Liver (tissue), 9 donors: Measurements from ENCODE around the gene FASN. TPM values are rescaled to one million over a fixed set of nuclear protein-coding genes. Genes with fewer than 3 reads are reported as not detected.

Source experiments
- DNase-seq: peaks from one replicate; pipeline ENCODE4 v3.0.0-alpha.2; 2017; ENCODE audit warnings: low spot score
- H3K27ac ChIP-seq, 2 donors: one replicate each; pipeline ENCODE4 v1.7.0; 2013; ENCODE audit warnings: inconsistent platforms in 2 of 2, low read length in 2 of 2, control low read depth in 1 of 2, low read depth in 1 of 2, mild to moderate bottlenecking in 1 of 2
- H3K27me3 ChIP-seq, 4 donors: one replicate each; pipeline versions ENCODE4 v1.6.1 to v1.7.0; 2013; ENCODE audit warnings: low read length in 3 of 4, inconsistent platforms in 1 of 4, mild to moderate bottlenecking in 1 of 4, moderate library complexity in 1 of 4; ENCODE audit not compliant: control insufficient read depth in 4 of 4, insufficient read depth in 4 of 4
- H3K36me3 ChIP-seq, 4 donors: one replicate each; pipeline versions ENCODE4 v1.6.1 to v1.7.0; 2013; ENCODE audit warnings: low read length in 3 of 4, mild to moderate bottlenecking in 3 of 4, low read depth in 1 of 4, moderate library complexity in 1 of 4; ENCODE audit not compliant: control insufficient read depth in 4 of 4, insufficient read depth in 3 of 4
- H3K4me1 ChIP-seq, 4 donors: one replicate each; pipeline versions ENCODE4 v1.6.1 to v1.7.0; 2013; ENCODE audit warnings: low read length in 3 of 4, mild to moderate bottlenecking in 3 of 4, moderate library complexity in 1 of 4; ENCODE audit not compliant: control insufficient read depth in 4 of 4, insufficient read depth in 4 of 4
- H3K4me3 ChIP-seq, 3 donors: one replicate each; pipeline versions ENCODE4 v1.6.1 to v1.7.0; 2013; ENCODE audit warnings: low read length in 3 of 3, control low read depth in 1 of 3, low read depth in 1 of 3, mild to moderate bottlenecking in 1 of 3
- H3K9ac ChIP-seq, 2 donors: one replicate each; pipeline ENCODE4 v1.7.0; 2013; ENCODE audit warnings: low read length in 2 of 2, mild to moderate bottlenecking in 2 of 2, moderate library complexity in 2 of 2, control low read depth in 1 of 2, low read depth in 1 of 2
- H3K9me3 ChIP-seq, 4 donors: one replicate each; pipeline versions ENCODE4 v1.6.1 to v1.7.0; 2013; ENCODE audit warnings: low read length in 3 of 4; ENCODE audit not compliant: control insufficient read depth in 4 of 4
- EGR1 ChIP-seq, 2 donors: IDR thresholded peaks; 2 replicates each; pipeline ENCODE4 v1.6.1; 2016 to 2018; ENCODE audit warnings: antibody characterized with exemption in 2 of 2, low read depth in 2 of 2
- FOXA1 ChIP-seq: IDR thresholded peaks from 2 replicates; pipeline ENCODE4 v1.6.1; 2016; ENCODE audit warnings: antibody characterized with exemption
- FOXA2 ChIP-seq: IDR thresholded peaks from 2 replicates; pipeline ENCODE4 v1.6.1; 2016; ENCODE audit warnings: antibody characterized with exemption
- GABPA ChIP-seq, 2 donors: IDR thresholded peaks in 1 of 2; conservative IDR thresholded peaks in 1 of 2; 2 replicates each; pipeline ENCODE4 v1.6.1; 2016; ENCODE audit warnings: antibody characterized with exemption in 2 of 2, mild to moderate bottlenecking in 1 of 2, moderate library complexity in 1 of 2
- HNF4A ChIP-seq, 2 donors: conservative IDR thresholded peaks; 2 replicates each; pipeline ENCODE4 v1.6.1; 2016; ENCODE audit warnings: antibody characterized with exemption in 2 of 2, mild to moderate bottlenecking in 2 of 2
- JUND ChIP-seq, 2 donors: IDR thresholded peaks; 2 replicates each; pipeline ENCODE4 v1.6.1; 2016; ENCODE audit warnings: antibody characterized with exemption in 2 of 2
- MAX ChIP-seq: IDR thresholded peaks from 2 replicates; pipeline ENCODE4 v1.6.1; 2016; ENCODE audit warnings: antibody characterized with exemption
- NR2F2 ChIP-seq: IDR thresholded peaks from 2 replicates; pipeline ENCODE4 v1.6.1; 2016; ENCODE audit warnings: antibody characterized with exemption
- RAD21 ChIP-seq, 2 donors: IDR thresholded peaks; 2 replicates each; pipeline ENCODE4 v1.6.1; 2016; ENCODE audit warnings: antibody characterized with exemption in 2 of 2, mild to moderate bottlenecking in 2 of 2
- REST ChIP-seq: IDR thresholded peaks from 2 replicates; pipeline ENCODE4 v1.6.1; 2016; ENCODE audit warnings: antibody characterized with exemption, mild to moderate bottlenecking
- RXRA ChIP-seq, 2 donors: IDR thresholded peaks; 2 replicates each; pipeline ENCODE4 v1.6.1; 2017 to 2018; ENCODE audit warnings: antibody characterized with exemption in 2 of 2, mild to moderate bottlenecking in 1 of 2
- TAF1 ChIP-seq: conservative IDR thresholded peaks from 2 replicates; pipeline ENCODE4 v1.6.1; 2016; ENCODE audit warnings: antibody characterized with exemption, mild to moderate bottlenecking
- ZBTB33 ChIP-seq: IDR thresholded peaks from 2 replicates; pipeline ENCODE4 v1.6.1; 2016; ENCODE audit warnings: antibody characterized with exemption
- WGBS: extraction: QIAGEN DNeasy Blood & Tissue Kit; methylation state at CpG from one replicate; pipeline ENCODE4 v1.1.7; 2013; 5-methylcytosine and 5-hydroxymethylcytosine counted together
- polyA plus RNA-seq, 2 donors: library from polyadenylated mRNA; stranded (reverse) in 1 of 2; unstranded in 1 of 2; fragments of 200-250 nt in 1 of 2; fragments of >200 nt in 1 of 2; fragmentation: Nextera tagmentation in 1 of 2; extraction: Ambion mirVana in 1 of 2; gene quantifications; one replicate each; pipeline versions ENCODE4 v1.2.1 to v1.2.3, GENCODE V29; 2013 to 2015
- total RNA-seq, 2 donors: library from RNA; depleted of rRNA; stranded (reverse); fragments of >200 nt; gene quantifications; one replicate each; pipeline ENCODE4 v1.2.3, GENCODE V29; 2014
- TF ChIP-seq, protein P1 (sequence below): IDR thresholded peaks from 2 replicates; pipeline ENCODE4 v1.6.1; 2016; ENCODE audit warnings: antibody characterized with exemption
- donor health status: healthy.
- donor health status: healthy.
- donor health status: healthy.
- donor health status: healthy.
- donor health status: healthy.

Gene FASN
- total and polyA plus RNA-seq, 4 donors, result 53.1 to 229 (median 130) TPM

- Histone ChIP-seq H3K4me1 (peaks cover 0 to 7% (median 2%) of the 10 kb centered on the region in 4 donors), H3K9ac (no peak overlapping the region), H3K4me3 (no peak overlapping the region), H3K27ac (no peak overlapping the region), H3K9me3 (no peaks in the 10 kb centered on the region), H3K27me3 (no peaks in the 10 kb centered on the region), H3K36me3 (peaks cover 19 to 31% (median 30%) of the 10 kb centered on the region in 4 donors)
- 59% methylated on average over 28 of the region's 28 CpGs for WGBS
- TF ChIP-seq FOXA1 (no peak), TAF1 (no peak), HNF4A (conservative IDR thresholded peaks at IDR 0.05) (no peak), MAX (no peak)
- no peak for DNase-seq
Observed at GRCh38 chr17:82077617-82078358, 20.2 kb downstream of the FASN start.

DNA sequence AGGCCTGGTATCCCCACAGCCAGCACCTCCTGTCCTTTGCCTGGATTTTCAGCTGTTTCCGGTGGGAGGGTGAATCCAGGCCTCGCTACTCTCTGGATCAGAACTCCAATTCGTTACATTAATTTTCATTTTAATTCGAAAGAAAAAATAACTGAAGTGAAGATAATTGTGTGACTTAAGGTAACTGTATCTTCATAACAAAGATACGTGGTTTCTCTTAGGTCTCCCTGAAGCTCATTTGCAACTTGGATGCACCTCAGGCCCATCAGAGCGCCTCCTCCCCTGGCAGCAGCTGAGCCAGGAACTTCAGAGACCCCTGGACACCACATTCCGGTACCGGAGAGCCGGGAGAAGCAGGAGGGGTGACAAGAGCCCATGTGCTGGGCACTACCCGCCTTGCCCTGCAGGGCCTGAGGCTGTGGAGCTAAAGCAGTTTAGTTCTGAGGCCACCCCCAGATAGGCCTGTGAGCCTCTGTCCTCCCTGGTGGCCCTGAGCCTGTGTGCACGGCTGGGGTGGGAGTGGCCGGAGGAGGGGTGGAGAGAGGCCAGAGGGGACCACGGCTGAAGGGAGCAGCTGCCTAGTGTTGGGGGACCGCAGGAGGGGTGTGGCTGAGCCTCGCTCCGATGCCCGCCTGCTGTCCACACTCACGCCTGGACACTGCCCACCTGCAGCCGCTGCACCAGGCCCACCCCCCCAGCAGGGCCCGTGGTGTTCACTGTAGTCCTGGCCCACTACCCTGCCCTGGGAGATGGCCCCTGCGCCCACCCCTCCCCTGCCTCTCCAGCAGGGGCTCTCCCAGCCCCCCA, 21.0 kb downstream of the FASN start:
- H3K27me3 ChIP-seq, result no peaks in the 10 kb centered on the region
- H3K4me3 ChIP-seq, result no peak overlapping the region
- WGBS, result 61% methylated on average over 21 of the region's 21 CpGs
- peaks cover 17 to 24% (median 22%) of the 10 kb centered on the region in 4 donors for H3K36me3 ChIP-seq
- TF ChIP-seq ZBTB33, result no peak
- TF ChIP-seq RXRA (IDR thresholded peaks at IDR 0.05), result no peak
- TF ChIP-seq FOXA2, result no peak
- TF ChIP-seq, protein P1, sequence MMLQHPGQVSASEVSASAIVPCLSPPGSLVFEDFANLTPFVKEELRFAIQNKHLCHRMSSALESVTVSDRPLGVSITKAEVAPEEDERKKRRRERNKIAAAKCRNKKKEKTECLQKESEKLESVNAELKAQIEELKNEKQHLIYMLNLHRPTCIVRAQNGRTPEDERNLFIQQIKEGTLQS, result no peak
- no peak for TF ChIP-seq GABPA (IDR thresholded peaks at IDR 0.05 in 1 of 2, conservative IDR thresholded peaks at IDR 0.05 in 1 of 2)
- peak in 1 of 2 donors; percentile 30 for TF ChIP-seq JUND (IDR thresholded peaks at IDR 0.05)
- TF ChIP-seq RAD21 (IDR thresholded peaks at IDR 0.05), result peak in 1 of 2 donors; percentile 3
- no peak for TF ChIP-seq HNF4A (conservative IDR thresholded peaks at IDR 0.05)
- TF ChIP-seq NR2F2, result no peak
- no peak for DNase-seq
- peaks cover 0 to 7% (median 0%) of the 10 kb centered on the region in 4 donors for H3K4me1 ChIP-seq
- H3K9ac ChIP-seq, result no peak overlapping the region
- H3K9me3 ChIP-seq, result no peaks in the 10 kb centered on the region
- no peak overlapping the region for H3K27ac ChIP-seq

DNA sequence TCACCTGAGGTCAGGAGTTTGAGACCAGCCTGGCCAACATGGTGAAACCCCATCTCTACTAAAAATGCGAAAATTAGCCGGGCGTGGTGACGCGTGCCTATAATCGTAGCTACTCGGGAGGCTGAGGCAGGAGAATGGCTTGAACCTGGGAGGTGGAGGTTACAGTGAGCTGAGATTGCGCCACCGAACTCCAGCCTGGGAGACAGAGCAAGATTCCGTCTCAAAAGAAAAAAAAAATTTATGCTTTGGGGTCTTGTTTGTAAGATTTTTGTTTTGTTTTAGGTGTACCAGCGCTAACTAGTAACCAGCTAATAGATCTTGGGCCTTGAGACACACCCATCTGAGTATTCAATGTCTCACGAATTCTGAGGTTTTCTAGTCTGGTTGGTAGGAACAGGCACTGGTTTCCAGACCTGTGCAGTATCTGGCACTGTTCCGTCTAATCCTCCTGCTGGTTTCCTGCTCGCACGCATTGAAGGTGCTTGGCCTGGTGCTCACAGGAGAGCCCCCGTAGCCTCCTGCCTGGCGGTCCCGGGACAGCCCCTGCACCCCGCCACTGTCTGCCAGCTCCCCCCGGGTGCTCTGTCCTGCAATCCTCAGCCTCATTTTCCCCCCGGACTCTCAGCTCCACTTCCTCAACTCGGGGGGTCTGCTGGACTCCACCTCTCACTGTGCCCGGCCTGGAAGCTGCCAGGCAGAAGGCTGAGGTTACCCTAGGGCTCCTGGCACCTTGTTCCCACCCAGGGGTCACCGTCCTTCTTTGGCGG, 21.8 kb downstream of the FASN start:
- no peak for DNase-seq
- H3K9me3 ChIP-seq, result no peaks in the 10 kb centered on the region
- H3K9ac ChIP-seq, result no peak overlapping the region
- TF ChIP-seq REST (no peak), EGR1 (IDR thresholded peaks at IDR 0.05; ENCODE audit: low read depth in 2 of 2) (no peak), RXRA (IDR thresholded peaks at IDR 0.05) (no peak)
- no peaks in the 10 kb centered on the region for H3K27me3 ChIP-seq
- 53% methylated on average over 25 of the region's 25 CpGs for WGBS
- H3K36me3 ChIP-seq, result peaks cover 17 to 23% (median 18%) of the 10 kb centered on the region in 4 donors
- no peak overlapping the region for H3K27ac ChIP-seq
- H3K4me3 ChIP-seq, result no peak overlapping the region
- H3K4me1 ChIP-seq, result peaks cover 0 to 7% (median 0%) of the 10 kb centered on the region in 4 donors
